LNCaP clone FGC (cell line): ENCODE measurements around the gene CASP14.
"Not testable (repeated sequence)": the region's sequence is repeated elsewhere in the genome, so short reads cannot be mapped to it uniquely, and the experiment has no call there.

Source experiments
- DNase-seq: peaks from one replicate; pipeline ENCODE4 v3.0.0-alpha.2; 2011; ENCODE audit warnings: low read depth
- H3K4me3 ChIP-seq: 2 replicates; pipeline ENCODE4 v1.5.1; 2011; ENCODE audit warnings: mild to moderate bottlenecking, low read depth, low read length, control low read depth
- CTCF ChIP-seq: IDR thresholded peaks from 2 replicates; pipeline ENCODE4 v1.5.1; 2012; ENCODE audit warnings: mild to moderate bottlenecking; ENCODE audit not compliant: control insufficient read depth, insufficient read depth; ENCODE audit errors: extremely low read depth

Gene CASP14

GRCh38 chr19:15048885-15049541, at the start of gene CASP14:
Gene CASP14 (plus strand): TSS chr19:15049480. CDS start chr19:15052252, 2,772 bp downstream.
- no peak within 1 kb of the TSS for H3K4me3 ChIP-seq
- no peak for TF ChIP-seq CTCF
- no peak for DNase-seq

- DNase-seq, result no peak
Observed at GRCh38 chr19:15008308-15008707, 41.0 kb upstream of the CASP14 start.

GRCh38 chr19:15010501-15011300, 38.6 kb upstream of the CASP14 start:
- no peak overlapping the region for H3K4me3 ChIP-seq
- DNase-seq, result no peak
- TF ChIP-seq CTCF, result no peak

More at GRCh38 chr19:15008308-15008707, 41.0 kb upstream of the CASP14 start:
- no peak overlapping the region for H3K4me3 ChIP-seq
- no peak for TF ChIP-seq CTCF

- no peak overlapping the region for H3K4me3 ChIP-seq
- no peak for TF ChIP-seq CTCF
- no peak for DNase-seq
Observed at GRCh38 chr19:15014579-15014978, 34.7 kb upstream of the CASP14 start.

- no peak for DNase-seq
- no peak overlapping the region for H3K4me3 ChIP-seq
- no peak for TF ChIP-seq CTCF
Observed at GRCh38 chr19:15015946-15016542, 33.2 kb upstream of the CASP14 start.

- not testable (repeated sequence) for H3K4me3 ChIP-seq, DNase-seq
Observed at GRCh38 chr19:15018836-15019235, 30.4 kb upstream of the CASP14 start.

- no peak overlapping the region for H3K4me3 ChIP-seq
- TF ChIP-seq CTCF, result no peak
Observed at GRCh38 chr19:15021286-15022007, 27.8 kb upstream of the CASP14 start.

More at GRCh38 chr19:15021286-15022007, 27.8 kb upstream of the CASP14 start:
- DNase-seq, result no peak
